HG02588 (cell line): Measurements from ENCODE around the gene MT1M.
"Not testable (repeated sequence)": the region's sequence is repeated elsewhere in the genome, so short reads cannot be mapped to it uniquely, and the experiment has no call there.

Experiments used
- ATAC-seq: cut with Tn5 transposase; IDR thresholded peaks from one replicate; pipeline ENCODE4 v1.9.1; 2021; ENCODE audit warnings: mild to moderate bottlenecking, moderate library complexity; ENCODE audit not compliant: unreplicated experiment

The MT1M gene

GRCh38 chr16:56608043-56608875 is 24.2 kb upstream of the MT1M start, which contains the start of gene MT2A:
MT2A (plus strand) TSS chr16:56608584; CDS start chr16:56608656, 72 bp downstream.
- peak; percentile 88 for ATAC-seq

- ATAC-seq, result no peak
Measured at GRCh38 chr16:56608876-56609462, 23.5 kb upstream of the MT1M start.

GRCh38 chr16:56609463-56609921 is 23.0 kb upstream of the MT1M start:
- peak; percentile 34 for ATAC-seq

- no peak for ATAC-seq
Measured at GRCh38 chr16:56610017-56610608, 22.3 kb upstream of the MT1M start.

GRCh38 chr16:56610609-56611111 is 21.8 kb upstream of the MT1M start:
- no peak for ATAC-seq

- no peak for ATAC-seq
Measured at GRCh38 chr16:56611281-56611833, 21.1 kb upstream of the MT1M start.

GRCh38 chr16:56613706-56614105 is 18.8 kb upstream of the MT1M start:
- ATAC-seq, result no peak

GRCh38 chr16:56614549-56614991 is 17.9 kb upstream of the MT1M start:
- ATAC-seq, result no peak

GRCh38 chr16:56615353-56615752 is 17.1 kb upstream of the MT1M start:
- ATAC-seq, result no peak

- ATAC-seq, result no peak
Measured at GRCh38 chr16:56616608-56617211, 15.7 kb upstream of the MT1M start.

GRCh38 chr16:56617212-56618085 is 15.0 kb upstream of the MT1M start:
- no peak for ATAC-seq

GRCh38 chr16:56618138-56618537 is 14.3 kb upstream of the MT1M start:
- no peak for ATAC-seq

- ATAC-seq, result no peak
Measured at GRCh38 chr16:56620339-56620897, 12.0 kb upstream of the MT1M start.

- not testable (repeated sequence) for ATAC-seq
Measured at GRCh38 chr16:56621665-56622445, 10.6 kb upstream of the MT1M start.

- ATAC-seq, result not testable (repeated sequence)
Measured at GRCh38 chr16:56623184-56623583, 9.3 kb upstream of the MT1M start.

- no peak for ATAC-seq
Measured at GRCh38 chr16:56623637-56624036, 8.8 kb upstream of the MT1M start.

- ATAC-seq, result peak; percentile 54
Measured at GRCh38 chr16:56625140-56625942, 7.1 kb upstream of the MT1M start, which contains the start of gene MT1E. MT1E (plus strand) TSS chr16:56625781; CDS start chr16:56625852, 71 bp downstream.
